CD14-positive monocyte (primary cell): ENCODE results near the gene APLP1. TPM values are rescaled to one million over a fixed set of nuclear protein-coding genes. Genes with fewer than 3 reads are reported as not detected.

ENCODE experiments used
- DNase-seq, 3 donors: peaks; one replicate each; pipeline ENCODE4 v3.0.0-alpha.2; 2011 to 2022
- H2AFZ ChIP-seq: 2 replicates; pipeline ENCODE4 v1.6.0; 2012; ENCODE audit warnings: mild to moderate bottlenecking, low read depth, low read length, inconsistent platforms; ENCODE audit not compliant: insufficient read depth, poor library complexity, severe bottlenecking
- H3K27ac ChIP-seq, 2 donors: 1 replicate in 1 of 2; 2 replicates in 1 of 2; pipeline ENCODE4 v1.5.1; 2012 to 2013; ENCODE audit warnings: low read length in 2 of 2, control low read depth in 1 of 2, inconsistent platforms in 1 of 2, low read depth in 1 of 2, mild to moderate bottlenecking in 1 of 2
- H3K27me3 ChIP-seq, 2 donors: one replicate each; pipeline versions ENCODE4 v1.6.0 to v1.6.1; 2011 to 2013; ENCODE audit warnings: low read length in 2 of 2; ENCODE audit not compliant: control insufficient read depth in 2 of 2, insufficient read depth in 2 of 2
- H3K36me3 ChIP-seq, 2 donors: replicated peaks in 1 of 2; 1 replicate in 1 of 2; 2 replicates in 1 of 2; pipeline versions ENCODE4 v1.5.1 to v1.6.1; 2012 to 2013; ENCODE audit warnings: low read length in 2 of 2, control low read depth in 1 of 2, inconsistent platforms in 1 of 2, mild to moderate bottlenecking in 1 of 2; ENCODE audit not compliant: insufficient read depth in 2 of 2, control insufficient read depth in 1 of 2
- H3K4me1 ChIP-seq, 2 donors: 1 replicate in 1 of 2; 2 replicates in 1 of 2; pipeline versions ENCODE4 v1.5.1 to v1.6.1; 2012 to 2013; ENCODE audit warnings: low read length in 2 of 2, control low read depth in 1 of 2, inconsistent platforms in 1 of 2, mild to moderate bottlenecking in 1 of 2, moderate library complexity in 1 of 2; ENCODE audit not compliant: insufficient read depth in 2 of 2, control insufficient read depth in 1 of 2
- H3K4me2 ChIP-seq: replicated peaks from 2 replicates; pipeline ENCODE3; 2012; ENCODE audit warnings: low read length, moderate library complexity, mild to moderate bottlenecking; ENCODE audit not compliant: poor library complexity, severe bottlenecking; ENCODE audit errors: extremely low read depth
- H3K4me3 ChIP-seq, 3 experiments: fragments of 200-600 bp in 1 of 3; sonication (generic) in 1 of 3; replicated peaks in 1 of 3; 1 replicate in 2 of 3; 2 replicates in 1 of 3; pipeline ENCODE4 v1.5.1; 2011 to 2013; ENCODE audit warnings: low read length in 3 of 3, mild to moderate bottlenecking in 3 of 3, control low read depth in 2 of 3, low read depth in 2 of 3, inconsistent platforms in 1 of 3, moderate library complexity in 1 of 3
- H3K79me2 ChIP-seq: 2 replicates; pipeline ENCODE4 v1.6.0; 2012; ENCODE audit warnings: mild to moderate bottlenecking, control low read depth, inconsistent platforms, low read length, moderate library complexity; ENCODE audit not compliant: insufficient read depth
- H3K9ac ChIP-seq: 2 replicates; pipeline ENCODE4 v1.6.0; 2017; ENCODE audit warnings: low read length, mild to moderate bottlenecking; ENCODE audit not compliant: insufficient read depth, poor library complexity, severe bottlenecking
- H3K9me3 ChIP-seq, 2 donors: replicated peaks in 1 of 2; 1 replicate in 1 of 2; 2 replicates in 1 of 2; pipeline versions ENCODE4 v1.5.1 to v1.6.1; 2012 to 2013; ENCODE audit warnings: low read length in 2 of 2, control low read depth in 1 of 2; ENCODE audit not compliant: control insufficient read depth in 1 of 2, insufficient read depth in 1 of 2
- H4K20me1 ChIP-seq: 2 replicates; pipeline ENCODE4 v1.6.0; 2012; ENCODE audit warnings: mild to moderate bottlenecking, low read length, control low read depth, moderate library complexity; ENCODE audit not compliant: insufficient read depth
- H3K27ac Mint-ChIP-seq, 7 donors: one replicate each; pipeline ENCODE4 v1.8.0; 2020; ENCODE audit warnings: mild to moderate bottlenecking in 7 of 7, mixed read lengths in 7 of 7, moderate library complexity in 6 of 7, inconsistent platforms in 2 of 7
- H3K27me3 Mint-ChIP-seq, 3 donors: one replicate each; pipeline ENCODE4 v1.8.0; 2021 to 2022; ENCODE audit warnings: low read depth in 3 of 3, mild to moderate bottlenecking in 3 of 3, mixed read lengths in 3 of 3, moderate library complexity in 3 of 3, inconsistent platforms in 1 of 3
- H3K36me3 Mint-ChIP-seq, 2 donors: one replicate each; pipeline ENCODE4 v1.8.0; 2020; ENCODE audit warnings: mixed read lengths in 2 of 2, inconsistent platforms in 1 of 2, mild to moderate bottlenecking in 1 of 2
- H3K4me1 Mint-ChIP-seq: one replicate; pipeline ENCODE4 v1.8.0; 2020; ENCODE audit warnings: mild to moderate bottlenecking, mixed read lengths
- H3K4me3 Mint-ChIP-seq, 2 donors: one replicate each; pipeline ENCODE4 v1.8.0; 2020; ENCODE audit warnings: mild to moderate bottlenecking in 2 of 2, mixed read lengths in 2 of 2, moderate library complexity in 1 of 2
- H3K9me3 Mint-ChIP-seq, 7 donors: one replicate each; pipeline ENCODE4 v1.8.0; 2020 to 2022; ENCODE audit warnings: mixed read lengths in 7 of 7, mild to moderate bottlenecking in 6 of 7, moderate library complexity in 6 of 7, inconsistent platforms in 2 of 7
- WGBS: methylation state at CpG from one replicate; pipeline ENCODE4 v1.1.5; 2013; ENCODE audit warnings: missing lambda C conversion rate; ENCODE audit not compliant: insufficient coverage; 5-methylcytosine and 5-hydroxymethylcytosine counted together
- intact Hi-C, 2 donors: fragments of 100-400 bp; cut with micrococcal nuclease; formaldehyde crosslinking; loops; one replicate each; pipeline versions ENCODE4 v1.15.0 to v1.15.1; 2023
- polyA plus RNA-seq, 3 donors: library from polyadenylated mRNA; depleted of rRNA in 1 of 3; unstranded in 2 of 3; stranded (reverse) in 1 of 3; fragments of 300-500 nt in 2 of 3; fragments of >200 nt in 1 of 3; fragmentation: Illumina TruSeq in 2 of 3; gene quantifications; 1 replicate in 2 of 3; 2 replicates in 1 of 3; pipeline ENCODE4 v1.2.3, GENCODE V29; 2012 to 2021
- TF ChIP-seq, protein P1 (sequence below): fragments of 200-600 bp; IDR thresholded peaks from one replicate; pipeline ENCODE4 v1.8.0; 2022; ENCODE audit warnings: antibody characterized with exemption, mild to moderate bottlenecking

APLP1 gene
- polyA plus RNA-seq, 3 donors: not detected

GRCh38 chr19:35843676-35844481 is 24.5 kb upstream of the APLP1 start:
- DNase-seq: no peak
- H3K36me3 Mint-ChIP-seq: peaks cover 4 to 5% of the 10 kb centered on the region in 2 donors
- Histone ChIP-seq H3K9me3 (peaks cover 8 to 27% of the 10 kb centered on the region in 2 donors), H3K79me2 (no peaks in the 10 kb centered on the region), H4K20me1 (no peaks in the 10 kb centered on the region), H3K9ac (no peak overlapping the region), H2AFZ (peak overlapping the region; percentile 29), H3K4me2 (peak overlapping the region; percentile 14), H3K27me3 (peaks cover 28 to 50% of the 10 kb centered on the region in 2 donors), H3K4me1 (peaks cover 9 to 11% of the 10 kb centered on the region in 2 donors), H3K36me3 (no peaks in the 10 kb centered on the region), H3K27ac (no peak overlapping the region), H3K4me3 (no peak overlapping the region)
- peak overlapping the region in 1 of 7 donors; percentile 2 for H3K27ac Mint-ChIP-seq
- H3K27me3 Mint-ChIP-seq: peaks cover 49 to 67% (median 50%) of the 10 kb centered on the region in 3 donors
- H3K4me3 Mint-ChIP-seq: peak overlapping the region in 1 of 2 donors; percentile 92
- H3K4me1 Mint-ChIP-seq: peaks cover 18% of the 10 kb centered on the region
- 8% methylated on average over 37 of the region's 42 CpGs for WGBS
- intact Hi-C loops: no loop called here
- TF ChIP-seq, protein P1, sequence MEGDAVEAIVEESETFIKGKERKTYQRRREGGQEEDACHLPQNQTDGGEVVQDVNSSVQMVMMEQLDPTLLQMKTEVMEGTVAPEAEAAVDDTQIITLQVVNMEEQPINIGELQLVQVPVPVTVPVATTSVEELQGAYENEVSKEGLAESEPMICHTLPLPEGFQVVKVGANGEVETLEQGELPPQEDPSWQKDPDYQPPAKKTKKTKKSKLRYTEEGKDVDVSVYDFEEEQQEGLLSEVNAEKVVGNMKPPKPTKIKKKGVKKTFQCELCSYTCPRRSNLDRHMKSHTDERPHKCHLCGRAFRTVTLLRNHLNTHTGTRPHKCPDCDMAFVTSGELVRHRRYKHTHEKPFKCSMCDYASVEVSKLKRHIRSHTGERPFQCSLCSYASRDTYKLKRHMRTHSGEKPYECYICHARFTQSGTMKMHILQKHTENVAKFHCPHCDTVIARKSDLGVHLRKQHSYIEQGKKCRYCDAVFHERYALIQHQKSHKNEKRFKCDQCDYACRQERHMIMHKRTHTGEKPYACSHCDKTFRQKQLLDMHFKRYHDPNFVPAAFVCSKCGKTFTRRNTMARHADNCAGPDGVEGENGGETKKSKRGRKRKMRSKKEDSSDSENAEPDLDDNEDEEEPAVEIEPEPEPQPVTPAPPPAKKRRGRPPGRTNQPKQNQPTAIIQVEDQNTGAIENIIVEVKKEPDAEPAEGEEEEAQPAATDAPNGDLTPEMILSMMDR: no peak
- H3K9me3 Mint-ChIP-seq: peaks cover 0 to 27% (median 18%) of the 10 kb centered on the region in 7 donors

GRCh38 chr19:35844482-35845214 is 23.7 kb upstream of the APLP1 start:
- TF ChIP-seq, protein P1: no peak
- H3K4me3 ChIP-seq: peak overlapping the region in 1 of 3 experiments; percentile 58
- H4K20me1 ChIP-seq: no peaks in the 10 kb centered on the region
- no peak overlapping the region for H3K9ac ChIP-seq
- H3K27me3 Mint-ChIP-seq: peaks cover 54 to 68% (median 55%) of the 10 kb centered on the region in 3 donors
- no peak for DNase-seq
- no peaks in the 10 kb centered on the region for H3K36me3 ChIP-seq
- peaks cover 9 to 11% of the 10 kb centered on the region in 2 donors for H3K4me1 ChIP-seq
- peaks cover 4 to 5% of the 10 kb centered on the region in 2 donors for H3K36me3 Mint-ChIP-seq
- H3K27ac Mint-ChIP-seq: peak overlapping the region in 1 of 7 donors; percentile 2
- H3K9me3 Mint-ChIP-seq: peaks cover 0 to 20% (median 16%) of the 10 kb centered on the region in 7 donors
- peaks cover 18% of the 10 kb centered on the region for H3K4me1 Mint-ChIP-seq
- H3K79me2 ChIP-seq: no peaks in the 10 kb centered on the region
- peaks cover 28 to 50% of the 10 kb centered on the region in 2 donors for H3K27me3 ChIP-seq
- H3K9me3 ChIP-seq: peaks cover 1 to 22% of the 10 kb centered on the region in 2 donors
- H2AFZ ChIP-seq: peak overlapping the region; percentile 29
- H3K4me3 Mint-ChIP-seq: peak overlapping the region; percentile 73 to 92
- peak overlapping the region; percentile 48 for H3K4me2 ChIP-seq
- H3K27ac ChIP-seq: no peak overlapping the region
- intact Hi-C loops: no loop called here
- WGBS: 65% methylated on average over 13 of the region's 16 CpGs
